ENCODE measurements around the gene CD27.

Gene CD27

DNA sequence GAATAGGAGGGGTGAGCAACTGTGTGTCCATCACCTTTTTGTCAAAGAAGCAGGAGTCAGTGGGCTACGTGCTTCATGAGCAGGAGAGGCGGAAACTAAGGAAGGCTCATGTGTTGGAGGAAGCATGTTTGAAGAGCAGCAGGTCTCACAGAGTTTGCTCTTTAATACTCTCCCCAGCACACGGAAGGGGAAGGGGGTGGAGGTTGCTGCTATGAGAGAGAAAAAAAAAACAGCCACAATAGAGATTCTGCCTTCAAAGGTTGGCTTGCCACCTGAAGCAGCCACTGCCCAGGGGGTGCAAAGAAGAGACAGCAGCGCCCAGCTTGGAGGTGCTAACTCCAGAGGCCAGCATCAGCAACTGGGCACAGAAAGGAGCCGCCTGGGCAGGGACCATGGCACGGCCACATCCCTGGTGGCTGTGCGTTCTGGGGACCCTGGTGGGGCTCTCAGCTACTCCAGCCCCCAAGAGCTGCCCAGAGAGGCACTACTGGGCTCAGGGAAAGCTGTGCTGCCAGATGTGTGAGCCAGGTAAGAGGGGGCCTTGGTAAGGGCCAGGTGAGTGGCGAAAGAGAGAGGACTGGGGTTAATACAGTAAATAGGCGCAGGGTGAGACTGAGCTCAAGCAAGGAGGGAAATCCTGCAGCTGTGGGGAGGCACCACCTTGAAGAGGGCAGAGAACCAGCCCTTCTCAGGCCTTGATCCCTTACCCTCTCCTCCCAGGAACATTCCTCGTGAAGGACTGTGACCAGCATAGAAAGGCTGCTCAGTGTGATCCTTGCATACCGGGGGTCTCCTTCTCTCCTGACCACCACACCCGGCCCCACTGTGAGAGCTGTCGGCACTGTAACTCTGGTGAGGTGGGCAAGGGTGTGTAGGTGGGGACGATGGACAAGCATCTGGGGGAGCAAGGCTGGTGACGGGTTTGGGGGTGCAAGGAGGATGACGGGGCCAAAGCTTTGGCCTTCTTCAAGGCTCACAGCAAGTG is at the start of gene CD27:
CD27 (plus strand) TSS at position 252 of the 985 bp plus-strand sequence; CDS start at position 393, 141 bp downstream.
- TF ChIP-seq, protein P1, sequence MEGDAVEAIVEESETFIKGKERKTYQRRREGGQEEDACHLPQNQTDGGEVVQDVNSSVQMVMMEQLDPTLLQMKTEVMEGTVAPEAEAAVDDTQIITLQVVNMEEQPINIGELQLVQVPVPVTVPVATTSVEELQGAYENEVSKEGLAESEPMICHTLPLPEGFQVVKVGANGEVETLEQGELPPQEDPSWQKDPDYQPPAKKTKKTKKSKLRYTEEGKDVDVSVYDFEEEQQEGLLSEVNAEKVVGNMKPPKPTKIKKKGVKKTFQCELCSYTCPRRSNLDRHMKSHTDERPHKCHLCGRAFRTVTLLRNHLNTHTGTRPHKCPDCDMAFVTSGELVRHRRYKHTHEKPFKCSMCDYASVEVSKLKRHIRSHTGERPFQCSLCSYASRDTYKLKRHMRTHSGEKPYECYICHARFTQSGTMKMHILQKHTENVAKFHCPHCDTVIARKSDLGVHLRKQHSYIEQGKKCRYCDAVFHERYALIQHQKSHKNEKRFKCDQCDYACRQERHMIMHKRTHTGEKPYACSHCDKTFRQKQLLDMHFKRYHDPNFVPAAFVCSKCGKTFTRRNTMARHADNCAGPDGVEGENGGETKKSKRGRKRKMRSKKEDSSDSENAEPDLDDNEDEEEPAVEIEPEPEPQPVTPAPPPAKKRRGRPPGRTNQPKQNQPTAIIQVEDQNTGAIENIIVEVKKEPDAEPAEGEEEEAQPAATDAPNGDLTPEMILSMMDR (IDR thresholded peaks at IDR 0.05; ENCODE audit: extremely low read depth, missing control alignments): no peak
- DNase-seq (ENCODE audit: low spot score): no peak

DNA sequence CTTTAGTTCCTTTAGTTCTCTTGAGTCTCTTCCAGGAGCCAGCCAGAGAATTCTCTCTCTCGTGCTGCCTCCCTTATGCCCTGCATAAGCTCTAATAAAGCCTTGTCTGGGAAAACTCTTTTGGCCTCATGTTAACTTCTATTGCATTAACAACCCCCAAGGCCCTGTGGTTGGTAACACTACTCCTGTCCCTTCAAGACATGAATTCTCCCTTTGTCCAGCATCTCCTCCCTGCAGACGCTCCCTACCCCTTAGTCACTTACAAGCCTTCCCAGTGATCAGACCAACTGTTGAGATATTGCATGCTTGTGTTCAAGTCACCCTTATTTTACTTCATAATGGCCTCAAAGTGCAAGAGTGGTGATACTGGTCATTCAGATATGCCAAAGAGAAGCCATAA is 48.7 kb upstream of the CD27 start:
- TF ChIP-seq, protein P1 (IDR thresholded peaks at IDR 0.05; ENCODE audit: extremely low read depth, missing control alignments): no peak

DNA sequence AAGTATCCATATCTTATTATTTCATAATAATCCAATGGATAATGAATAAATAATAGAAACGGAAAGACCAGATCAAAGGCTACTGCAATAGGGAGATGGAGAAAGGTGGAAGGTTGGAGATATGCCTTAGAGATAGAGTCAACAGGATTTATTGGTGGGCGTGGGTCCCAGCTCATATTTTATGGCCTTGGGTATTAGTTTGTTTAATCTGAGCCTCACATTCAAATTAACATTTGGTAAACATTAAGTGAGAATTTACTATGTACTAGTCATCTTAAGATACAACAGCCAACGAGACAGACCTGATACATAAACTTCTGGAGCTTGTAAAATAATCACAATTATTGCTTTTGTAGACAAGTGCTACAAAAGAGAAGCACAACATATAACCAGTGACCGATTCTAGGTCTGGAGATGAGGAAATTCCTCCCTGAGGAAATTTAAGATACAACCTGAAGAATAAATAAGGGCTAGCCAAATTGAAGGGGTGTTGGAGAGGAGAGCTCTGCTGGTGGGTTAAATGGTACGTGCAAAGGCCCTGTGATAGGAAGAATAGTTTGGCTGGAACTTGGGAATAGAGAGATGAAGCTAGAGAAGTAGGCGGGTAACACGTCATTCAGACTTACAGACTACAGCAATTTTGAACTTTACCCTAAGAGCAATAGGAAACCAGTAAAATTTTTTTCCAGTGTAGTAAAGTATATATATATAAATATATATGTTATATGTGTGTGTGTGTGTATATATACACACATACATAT is 44.7 kb upstream of the CD27 start:
- TF ChIP-seq, protein P1 (IDR thresholded peaks at IDR 0.05; ENCODE audit: extremely low read depth, missing control alignments): no peak

More for the DNA sequence above, 48.7 kb upstream of the CD27 start:
- DNase-seq (ENCODE audit: low spot score): no peak

DNA sequence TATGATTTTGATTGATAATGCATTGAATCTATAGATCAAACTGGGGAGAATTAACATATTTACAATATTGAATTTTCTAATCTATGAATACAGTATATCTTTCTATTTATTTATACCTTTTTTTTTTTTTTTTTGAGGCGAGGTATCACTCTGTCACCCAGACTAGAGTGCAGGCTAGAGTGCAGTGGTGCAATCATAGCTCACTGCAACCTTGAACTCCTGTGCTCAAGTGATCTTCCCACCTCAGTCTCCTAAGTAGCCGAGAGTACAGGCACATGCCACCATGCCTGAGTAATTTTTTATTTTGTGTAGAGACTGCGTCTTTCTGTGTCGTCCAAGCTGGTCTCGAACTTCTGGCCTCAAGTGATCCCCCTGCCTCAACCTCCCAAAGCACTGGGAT is 40.4 kb upstream of the CD27 start:
- TF ChIP-seq, protein P1 (IDR thresholded peaks at IDR 0.05; ENCODE audit: extremely low read depth, missing control alignments): no peak
- DNase-seq (ENCODE audit: low spot score): no peak

More for the DNA sequence above, 44.7 kb upstream of the CD27 start:
- DNase-seq (ENCODE audit: low spot score): no peak

DNA sequence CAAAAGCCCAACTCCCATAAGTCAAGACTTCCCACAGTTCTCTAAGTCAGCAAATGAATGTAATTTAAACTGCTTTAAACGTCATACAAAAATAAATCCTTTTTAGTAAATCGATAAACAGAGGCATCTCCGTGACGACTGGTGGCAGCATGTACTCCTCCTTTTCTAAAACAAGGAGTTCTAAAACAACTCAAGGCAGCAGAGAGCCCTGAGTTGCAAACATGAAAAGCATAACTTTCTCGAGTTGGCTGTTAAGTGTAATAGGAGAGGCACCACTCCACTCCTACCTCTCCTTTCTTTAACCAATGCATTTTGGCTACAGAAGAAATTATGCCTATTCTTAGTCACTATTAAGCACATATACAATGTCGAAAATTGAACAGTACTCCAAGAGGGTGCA is 38.8 kb upstream of the CD27 start:
- TF ChIP-seq, protein P1 (IDR thresholded peaks at IDR 0.05; ENCODE audit: extremely low read depth, missing control alignments): no peak

DNA sequence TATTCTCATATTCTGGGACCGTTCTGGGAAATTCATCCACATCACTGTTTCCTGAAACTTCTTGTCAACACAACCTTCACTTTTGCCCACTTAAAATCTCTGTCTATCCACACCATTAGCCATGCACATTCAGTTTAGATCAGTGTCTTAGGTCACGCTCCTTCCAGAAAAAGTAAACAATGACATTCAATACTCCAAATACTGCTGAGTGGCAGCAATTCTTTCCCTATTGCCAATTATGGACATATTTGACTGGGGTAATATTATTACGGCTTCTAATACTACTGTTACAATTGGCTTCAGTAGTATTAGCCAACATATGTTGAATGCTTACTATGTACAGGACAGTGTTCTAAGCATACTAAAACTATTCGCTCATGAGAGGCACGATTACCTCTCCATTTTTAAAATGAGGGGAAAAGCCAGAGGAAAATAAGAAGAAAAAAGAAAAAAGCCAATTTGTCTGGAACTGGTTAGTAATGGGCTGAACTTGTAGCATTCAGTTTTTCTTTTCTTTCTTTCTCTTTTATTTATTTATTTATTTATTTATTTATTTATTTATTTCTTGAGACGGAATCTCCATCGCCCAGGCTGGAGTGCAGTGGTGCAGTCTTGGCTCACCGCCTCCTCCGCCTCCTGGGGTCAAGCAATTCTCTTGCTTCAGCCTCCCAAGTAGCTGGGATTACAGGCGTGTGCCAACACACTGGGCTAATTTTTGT is 37.4 kb upstream of the CD27 start:
- TF ChIP-seq, protein P1 (IDR thresholded peaks at IDR 0.05; ENCODE audit: extremely low read depth, missing control alignments): no peak
- DNase-seq (ENCODE audit: low spot score): no peak

More for the DNA sequence above, 38.8 kb upstream of the CD27 start:
- DNase-seq (ENCODE audit: low spot score): no peak
